OCI-LY3 (cell line): ENCODE measurements around the gene VTI1A.

Experiments used
- CTCF ChIP-seq: fragments of 200-600, 300-600 bp; sonication (generic); IDR thresholded peaks from 2 replicates; pipeline ENCODE4 v1.5.1; 2014; ENCODE audit warnings: antibody characterized with exemption, low read length, low read depth
- EZH2phosphoT487 ChIP-seq: fragments of 200-600 bp; shearing (Covaris generic); IDR thresholded peaks from 2 replicates; pipeline ENCODE4 v1.6.1; 2018; ENCODE audit warnings: antibody characterized with exemption, mixed run types, low read depth

GRCh38 chr10:112701878-112702255, 254.9 kb downstream of the VTI1A start:
- TF ChIP-seq CTCF (no peak), EZH2phosphoT487 (no peak)
